ENCODE results near the gene SAMD14.
"Not testable (repeated sequence)": the region's sequence is repeated elsewhere in the genome, so short reads cannot be mapped to it uniquely, and the experiment has no call there.

Gene SAMD14

GRCh38 chr17:50072130-50072529, 57.8 kb downstream of the SAMD14 start:
- no peak for DNase-seq

- no peak for DNase-seq
Measured at GRCh38 chr17:50071692-50072091, 58.3 kb downstream of the SAMD14 start.

GRCh38 chr17:50070908-50071680, 58.9 kb downstream of the SAMD14 start:
- DNase-seq: no peak

- DNase-seq: no peak
Measured at GRCh38 chr17:50067996-50068395, 62.0 kb downstream of the SAMD14 start.

GRCh38 chr17:50066995-50067394, 63.0 kb downstream of the SAMD14 start:
- no peak for DNase-seq

- DNase-seq: no peak
Measured at GRCh38 chr17:50065056-50065455, 64.9 kb downstream of the SAMD14 start.

GRCh38 chr17:50064253-50065001, 65.5 kb downstream of the SAMD14 start:
- no peak for DNase-seq

GRCh38 chr17:50063561-50064252, 66.3 kb downstream of the SAMD14 start:
- DNase-seq: no peak

GRCh38 chr17:50062293-50063243, 67.4 kb downstream of the SAMD14 start:
- no peak for DNase-seq

- not testable (repeated sequence) for DNase-seq
Measured at GRCh38 chr17:50061713-50062045, 68.3 kb downstream of the SAMD14 start.

GRCh38 chr17:50060951-50061712, 68.8 kb downstream of the SAMD14 start:
- no peak for DNase-seq
